Measurements from ENCODE around the gene RNF115.
"Not testable (repeated sequence)": the region's sequence is repeated elsewhere in the genome, so short reads cannot be mapped to it uniquely, and the experiment has no call there.

Gene RNF115

GRCh38 chr1:145777357-145778145, 46.3 kb downstream of the RNF115 start:
- no peak for DNase-seq (ENCODE audit: low read depth in 2 of 2)

GRCh38 chr1:145773423-145773822, 50.5 kb downstream of the RNF115 start:
- no peak for DNase-seq (ENCODE audit: low read depth in 2 of 2)

GRCh38 chr1:145771056-145771455, 52.8 kb downstream of the RNF115 start:
- DNase-seq (ENCODE audit: low read depth in 2 of 2) = no peak

- not testable (repeated sequence) for DNase-seq (ENCODE audit: low read depth in 2 of 2)
Measured at GRCh38 chr1:145768004-145768403, 55.9 kb downstream of the RNF115 start.

GRCh38 chr1:145766926-145767325, 57.0 kb downstream of the RNF115 start:
- not testable (repeated sequence) for DNase-seq (ENCODE audit: low read depth in 2 of 2)

GRCh38 chr1:145765585-145766360, 58.1 kb downstream of the RNF115 start:
- DNase-seq (ENCODE audit: low read depth in 2 of 2) = not testable (repeated sequence)

- not testable (repeated sequence) for DNase-seq (ENCODE audit: low read depth in 2 of 2)
Measured at GRCh38 chr1:145765127-145765526, 58.8 kb downstream of the RNF115 start.

- not testable (repeated sequence) for DNase-seq (ENCODE audit: low read depth in 2 of 2)
Measured at GRCh38 chr1:145764231-145764940, 59.5 kb downstream of the RNF115 start.

- DNase-seq (ENCODE audit: low read depth in 2 of 2) = not testable (repeated sequence)
Measured at GRCh38 chr1:145762001-145762400, 61.9 kb downstream of the RNF115 start.

GRCh38 chr1:145761498-145761897, 62.4 kb downstream of the RNF115 start:
- DNase-seq (ENCODE audit: low read depth in 2 of 2) = not testable (repeated sequence)

GRCh38 chr1:145760395-145760949, 63.4 kb downstream of the RNF115 start:
- not testable (repeated sequence) for DNase-seq (ENCODE audit: low read depth in 2 of 2)

- DNase-seq (ENCODE audit: low read depth in 2 of 2) = no peak
Measured at GRCh38 chr1:145759721-145760120, 64.2 kb downstream of the RNF115 start.

GRCh38 chr1:145758575-145758974, 65.3 kb downstream of the RNF115 start:
- DNase-seq (ENCODE audit: low read depth in 2 of 2) = no peak

GRCh38 chr1:145758116-145758515, 65.8 kb downstream of the RNF115 start:
- no peak for DNase-seq (ENCODE audit: low read depth in 2 of 2)

- DNase-seq (ENCODE audit: low read depth in 2 of 2) = no peak
Measured at GRCh38 chr1:145757420-145757819, 66.5 kb downstream of the RNF115 start.

- DNase-seq (ENCODE audit: low read depth in 2 of 2) = no peak
Measured at GRCh38 chr1:145751491-145752037, 72.3 kb downstream of the RNF115 start.

- no peak for DNase-seq (ENCODE audit: low read depth in 2 of 2)
Measured at GRCh38 chr1:145750426-145750825, 73.5 kb downstream of the RNF115 start.

GRCh38 chr1:145747398-145748247, 76.3 kb downstream of the RNF115 start:
- DNase-seq (ENCODE audit: low read depth in 2 of 2) = no peak

- DNase-seq (ENCODE audit: low read depth in 2 of 2) = no peak
Measured at GRCh38 chr1:145740269-145740668, 83.6 kb downstream of the RNF115 start.

GRCh38 chr1:145736191-145736590, 87.7 kb downstream of the RNF115 start:
- no peak for DNase-seq (ENCODE audit: low read depth in 2 of 2)

GRCh38 chr1:145730900-145731299, 93.0 kb downstream of the RNF115 start:
- DNase-seq (ENCODE audit: low read depth in 2 of 2) = no peak
